22Rv1 (cell line): Measurements from ENCODE around the gene LMBR1.
"Not testable (repeated sequence)": the region's sequence is repeated elsewhere in the genome, so short reads cannot be mapped to it uniquely, and the experiment has no call there.

Experiments
- ZFX ChIP-seq: fragments of 450-650 bp; IDR thresholded peaks from 2 replicates; pipeline ENCODE4 v1.6.1; 2017; ENCODE audit warnings: antibody characterized with exemption, borderline replicate concordance
- TF ChIP-seq, protein P1 (sequence below): fragments of 450-650 bp; IDR thresholded peaks from 2 replicates; pipeline ENCODE4 v1.5.1; 2017; ENCODE audit warnings: mild to moderate bottlenecking

DNA sequence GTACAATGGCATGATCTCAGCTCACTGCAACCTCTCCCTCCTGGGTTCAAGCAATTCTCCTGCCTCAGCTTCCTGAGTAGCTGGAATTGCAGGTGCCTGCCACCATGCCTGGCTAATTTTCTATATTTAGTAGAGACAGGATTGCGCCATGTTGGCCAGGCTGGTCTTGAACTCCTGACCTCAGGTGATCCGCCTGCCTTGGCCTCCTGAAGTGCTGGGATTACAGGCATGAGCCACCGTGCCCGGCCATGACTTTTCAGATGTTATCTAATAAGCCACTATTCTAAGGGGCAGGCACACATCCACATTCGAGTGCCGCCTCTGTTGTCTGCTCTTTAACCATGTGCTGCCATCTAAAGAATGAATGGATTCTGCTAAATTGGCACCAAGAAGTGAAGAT is 29.3 kb upstream of the LMBR1 start:
- TF ChIP-seq, protein P1, sequence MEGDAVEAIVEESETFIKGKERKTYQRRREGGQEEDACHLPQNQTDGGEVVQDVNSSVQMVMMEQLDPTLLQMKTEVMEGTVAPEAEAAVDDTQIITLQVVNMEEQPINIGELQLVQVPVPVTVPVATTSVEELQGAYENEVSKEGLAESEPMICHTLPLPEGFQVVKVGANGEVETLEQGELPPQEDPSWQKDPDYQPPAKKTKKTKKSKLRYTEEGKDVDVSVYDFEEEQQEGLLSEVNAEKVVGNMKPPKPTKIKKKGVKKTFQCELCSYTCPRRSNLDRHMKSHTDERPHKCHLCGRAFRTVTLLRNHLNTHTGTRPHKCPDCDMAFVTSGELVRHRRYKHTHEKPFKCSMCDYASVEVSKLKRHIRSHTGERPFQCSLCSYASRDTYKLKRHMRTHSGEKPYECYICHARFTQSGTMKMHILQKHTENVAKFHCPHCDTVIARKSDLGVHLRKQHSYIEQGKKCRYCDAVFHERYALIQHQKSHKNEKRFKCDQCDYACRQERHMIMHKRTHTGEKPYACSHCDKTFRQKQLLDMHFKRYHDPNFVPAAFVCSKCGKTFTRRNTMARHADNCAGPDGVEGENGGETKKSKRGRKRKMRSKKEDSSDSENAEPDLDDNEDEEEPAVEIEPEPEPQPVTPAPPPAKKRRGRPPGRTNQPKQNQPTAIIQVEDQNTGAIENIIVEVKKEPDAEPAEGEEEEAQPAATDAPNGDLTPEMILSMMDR, result not testable (repeated sequence)
- not testable (repeated sequence) for TF ChIP-seq ZFX
